Raji (cell line): ENCODE measurements around the gene RIMBP2.

Source experiments
- POLR2A ChIP-seq: IDR thresholded peaks from 2 replicates; pipeline ENCODE4 v1.6.1; 2011; ENCODE audit warnings: low read depth, low read length, control low read depth; ENCODE audit not compliant: insufficient read depth

The RIMBP2 gene

GRCh38 chr12:130714091-130714590, 2.0 kb downstream of the RIMBP2 start:
- no peak for TF ChIP-seq POLR2A

GRCh38 chr12:130713581-130713991, 2.5 kb downstream of the RIMBP2 start:
- no peak for TF ChIP-seq POLR2A

- TF ChIP-seq POLR2A, result no peak
Observed at GRCh38 chr12:130712346-130713065, 3.6 kb downstream of the RIMBP2 start.

- TF ChIP-seq POLR2A, result no peak
Observed at GRCh38 chr12:130711756-130712155, 4.3 kb downstream of the RIMBP2 start.

GRCh38 chr12:130710733-130711080, 5.4 kb downstream of the RIMBP2 start:
- no peak for TF ChIP-seq POLR2A

GRCh38 chr12:130709971-130710732, 5.9 kb downstream of the RIMBP2 start:
- TF ChIP-seq POLR2A, result no peak

GRCh38 chr12:130709151-130709970, 6.7 kb downstream of the RIMBP2 start:
- no peak for TF ChIP-seq POLR2A

- TF ChIP-seq POLR2A, result no peak
Observed at GRCh38 chr12:130708648-130709047, 7.5 kb downstream of the RIMBP2 start.

GRCh38 chr12:130707571-130707891, 8.6 kb downstream of the RIMBP2 start:
- no peak for TF ChIP-seq POLR2A

GRCh38 chr12:130706885-130707570, 9.1 kb downstream of the RIMBP2 start:
- TF ChIP-seq POLR2A, result no peak

GRCh38 chr12:130706311-130706710, 9.8 kb downstream of the RIMBP2 start:
- no peak for TF ChIP-seq POLR2A

GRCh38 chr12:130705178-130705822, 10.8 kb downstream of the RIMBP2 start:
- no peak for TF ChIP-seq POLR2A

- TF ChIP-seq POLR2A, result no peak
Observed at GRCh38 chr12:130704606-130705005, 11.5 kb downstream of the RIMBP2 start.

- no peak for TF ChIP-seq POLR2A
Observed at GRCh38 chr12:130703733-130704375, 12.2 kb downstream of the RIMBP2 start.
